LNCaP clone FGC (cell line): ENCODE results near the gene OR9G1.

Experiments used
- DNase-seq: peaks from one replicate; pipeline ENCODE4 v3.0.0-alpha.2; 2011; ENCODE audit warnings: low read depth
- H3K4me3 ChIP-seq: 2 replicates; pipeline ENCODE4 v1.5.1; 2011; ENCODE audit warnings: mild to moderate bottlenecking, low read depth, low read length, control low read depth
- TF ChIP-seq, protein P1 (sequence below): IDR thresholded peaks from 2 replicates; pipeline ENCODE4 v1.5.1; 2012; ENCODE audit warnings: mild to moderate bottlenecking; ENCODE audit not compliant: control insufficient read depth, insufficient read depth; ENCODE audit errors: extremely low read depth

OR9G1 gene

GRCh38 chr11:56700242-56700913 is 1.5 kb downstream of the OR9G1 start:
- no peak for DNase-seq
- TF ChIP-seq, protein P1, sequence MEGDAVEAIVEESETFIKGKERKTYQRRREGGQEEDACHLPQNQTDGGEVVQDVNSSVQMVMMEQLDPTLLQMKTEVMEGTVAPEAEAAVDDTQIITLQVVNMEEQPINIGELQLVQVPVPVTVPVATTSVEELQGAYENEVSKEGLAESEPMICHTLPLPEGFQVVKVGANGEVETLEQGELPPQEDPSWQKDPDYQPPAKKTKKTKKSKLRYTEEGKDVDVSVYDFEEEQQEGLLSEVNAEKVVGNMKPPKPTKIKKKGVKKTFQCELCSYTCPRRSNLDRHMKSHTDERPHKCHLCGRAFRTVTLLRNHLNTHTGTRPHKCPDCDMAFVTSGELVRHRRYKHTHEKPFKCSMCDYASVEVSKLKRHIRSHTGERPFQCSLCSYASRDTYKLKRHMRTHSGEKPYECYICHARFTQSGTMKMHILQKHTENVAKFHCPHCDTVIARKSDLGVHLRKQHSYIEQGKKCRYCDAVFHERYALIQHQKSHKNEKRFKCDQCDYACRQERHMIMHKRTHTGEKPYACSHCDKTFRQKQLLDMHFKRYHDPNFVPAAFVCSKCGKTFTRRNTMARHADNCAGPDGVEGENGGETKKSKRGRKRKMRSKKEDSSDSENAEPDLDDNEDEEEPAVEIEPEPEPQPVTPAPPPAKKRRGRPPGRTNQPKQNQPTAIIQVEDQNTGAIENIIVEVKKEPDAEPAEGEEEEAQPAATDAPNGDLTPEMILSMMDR, result no peak
- no peak overlapping the region for H3K4me3 ChIP-seq

DNA sequence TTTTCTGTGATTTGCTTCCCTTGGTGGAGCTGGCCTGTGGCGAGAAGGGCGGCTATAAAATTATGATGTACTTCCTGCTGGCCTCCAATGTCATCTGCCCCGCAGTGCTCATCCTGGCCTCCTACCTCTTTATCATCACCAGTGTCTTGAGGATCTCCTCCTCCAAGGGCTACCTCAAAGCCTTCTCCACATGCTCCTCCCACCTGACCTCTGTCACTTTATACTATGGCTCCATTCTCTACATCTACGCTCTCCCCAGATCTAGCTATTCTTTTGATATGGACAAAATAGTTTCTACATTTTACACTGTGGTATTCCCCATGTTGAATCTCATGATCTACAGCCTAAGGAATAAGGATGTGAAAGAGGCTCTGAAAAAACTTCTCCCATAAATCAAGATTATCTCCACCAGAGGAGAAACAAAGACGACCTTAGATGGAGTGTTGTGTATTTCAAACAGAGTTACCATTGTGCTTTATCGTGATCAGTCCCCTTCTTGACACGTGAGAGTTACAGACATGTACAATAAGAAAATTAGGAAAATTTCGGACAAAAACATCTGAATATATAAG is 2.1 kb downstream of the OR9G1 start:
- DNase-seq, result no peak
- no peak overlapping the region for H3K4me3 ChIP-seq
- TF ChIP-seq, protein P1, result no peak

GRCh38 chr11:56705784-56706396 is 7.0 kb downstream of the OR9G1 start:
- H3K4me3 ChIP-seq, result no peak overlapping the region
- DNase-seq, result no peak
- TF ChIP-seq, protein P1, result no peak

GRCh38 chr11:56706486-56706885 is 7.6 kb downstream of the OR9G1 start:
- TF ChIP-seq, protein P1, result 0 out of 2 replicates have a peak, but pooled peaks have one; percentile 4
- H3K4me3 ChIP-seq, result no peak overlapping the region
- DNase-seq, result no peak

DNA sequence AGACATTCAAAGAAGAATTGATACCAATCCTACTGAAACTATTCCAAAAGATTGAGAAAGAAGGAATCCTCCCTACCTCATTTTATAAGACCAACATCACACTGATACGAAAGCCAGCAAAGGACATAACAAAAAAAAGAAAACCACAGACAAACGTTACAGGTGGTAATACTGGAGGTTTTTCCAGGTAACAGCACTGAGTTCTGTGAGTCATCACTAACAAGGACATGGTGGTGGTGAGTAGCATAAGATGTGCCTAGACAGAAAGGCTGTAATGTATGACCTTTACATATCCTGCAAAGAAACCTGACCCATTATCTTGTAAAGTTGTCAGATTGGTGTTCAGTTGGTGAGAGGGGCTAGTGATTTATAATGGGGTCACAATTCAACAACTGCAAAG is 15.3 kb downstream of the OR9G1 start:
- no peak for DNase-seq
- TF ChIP-seq, protein P1, result no peak
- no peak overlapping the region for H3K4me3 ChIP-seq

DNA sequence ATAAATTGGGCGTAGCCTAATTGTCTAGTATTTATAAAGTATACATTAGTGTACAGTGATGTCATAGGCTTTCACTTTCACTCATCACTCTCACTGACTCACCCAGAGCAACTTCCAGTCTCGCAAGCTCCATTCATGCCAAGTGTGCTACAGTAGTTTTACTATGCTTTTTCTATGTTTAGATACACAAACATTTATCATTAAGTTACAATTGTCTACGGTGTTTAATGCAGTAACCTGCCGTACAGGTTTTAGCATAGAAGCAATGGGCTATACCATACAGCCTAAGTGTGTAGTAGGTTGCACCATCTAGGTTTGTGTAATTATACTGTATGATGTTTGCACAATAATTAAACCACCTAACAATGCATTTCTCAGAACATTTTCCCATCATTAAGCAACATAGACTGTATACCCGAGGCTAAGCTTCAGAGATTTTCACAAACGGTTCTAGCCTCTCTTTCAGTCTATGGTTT is 17.5 kb downstream of the OR9G1 start:
- peak; percentile 98 for DNase-seq
- no peak overlapping the region for H3K4me3 ChIP-seq
- TF ChIP-seq, protein P1, result no peak

GRCh38 chr11:56720513-56720912 is 21.6 kb downstream of the OR9G1 start:
- no peak overlapping the region for H3K4me3 ChIP-seq
- no peak for DNase-seq
- TF ChIP-seq, protein P1, result no peak
